Testis (tissue), 2 donors: Measurements from ENCODE around the gene CEP350.

Experiments used
- POLR2A ChIP-seq: fragments of 450-650 bp; IDR thresholded peaks from one replicate; pipeline ENCODE4 v1.6.1; 2017; ENCODE audit warnings: antibody characterized with exemption, mild to moderate bottlenecking, moderate library complexity
- TF ChIP-seq, protein P1 (sequence below), 3 experiments: fragments of 450-650 bp in 2 of 3; fragments of 200-600 bp in 1 of 3; sonication (generic) in 1 of 3; IDR thresholded peaks; one replicate each; pipeline ENCODE4 v1.5.1; 2016 to 2019; ENCODE audit warnings: antibody characterized with exemption in 3 of 3, mild to moderate bottlenecking in 2 of 3, moderate library complexity in 1 of 3

DNA sequence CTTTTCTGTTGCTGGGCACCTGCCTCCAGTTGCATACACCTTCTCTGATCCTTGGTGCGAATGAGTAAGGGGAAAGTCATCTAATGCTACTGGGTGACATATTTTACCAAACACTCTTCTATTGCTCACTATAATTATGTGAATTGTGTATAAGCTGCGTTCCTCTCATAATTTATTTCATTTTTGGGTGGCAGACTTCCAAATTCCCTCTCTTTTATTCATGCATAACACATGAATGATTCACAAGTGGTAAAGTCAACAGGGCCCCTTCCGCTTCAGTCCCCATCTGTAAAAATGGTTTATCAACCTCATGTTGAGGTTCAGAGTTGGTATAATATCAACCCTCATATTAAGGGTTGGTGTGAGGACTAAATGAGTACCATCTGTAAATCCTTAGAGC is 196.9 kb downstream of the CEP350 start:
- TF ChIP-seq, protein P1, sequence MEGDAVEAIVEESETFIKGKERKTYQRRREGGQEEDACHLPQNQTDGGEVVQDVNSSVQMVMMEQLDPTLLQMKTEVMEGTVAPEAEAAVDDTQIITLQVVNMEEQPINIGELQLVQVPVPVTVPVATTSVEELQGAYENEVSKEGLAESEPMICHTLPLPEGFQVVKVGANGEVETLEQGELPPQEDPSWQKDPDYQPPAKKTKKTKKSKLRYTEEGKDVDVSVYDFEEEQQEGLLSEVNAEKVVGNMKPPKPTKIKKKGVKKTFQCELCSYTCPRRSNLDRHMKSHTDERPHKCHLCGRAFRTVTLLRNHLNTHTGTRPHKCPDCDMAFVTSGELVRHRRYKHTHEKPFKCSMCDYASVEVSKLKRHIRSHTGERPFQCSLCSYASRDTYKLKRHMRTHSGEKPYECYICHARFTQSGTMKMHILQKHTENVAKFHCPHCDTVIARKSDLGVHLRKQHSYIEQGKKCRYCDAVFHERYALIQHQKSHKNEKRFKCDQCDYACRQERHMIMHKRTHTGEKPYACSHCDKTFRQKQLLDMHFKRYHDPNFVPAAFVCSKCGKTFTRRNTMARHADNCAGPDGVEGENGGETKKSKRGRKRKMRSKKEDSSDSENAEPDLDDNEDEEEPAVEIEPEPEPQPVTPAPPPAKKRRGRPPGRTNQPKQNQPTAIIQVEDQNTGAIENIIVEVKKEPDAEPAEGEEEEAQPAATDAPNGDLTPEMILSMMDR (IDR thresholded peaks at IDR 0.05): no peak
- TF ChIP-seq POLR2A: no peak
